Activated CD8-positive, alpha-beta memory T cell treated with anti-CD3 and anti-CD28 coated beads, Interleukin-2, amount 50 U/mL, for 1 hour (primary cell): Measurements from ENCODE around the gene GLP2R.

Source experiments
- DNase-seq: peaks from one replicate; pipeline ENCODE4 v3.0.0-alpha.2; 2020; ENCODE audit errors: extremely low read depth

Gene GLP2R

GRCh38 chr17:9813166-9813565, 12.6 kb upstream of the GLP2R start:
- no peak for DNase-seq

GRCh38 chr17:9814337-9814945, 11.3 kb upstream of the GLP2R start:
- no peak for DNase-seq

- no peak for DNase-seq
These were observed 9.3 kb upstream of the GLP2R start for GRCh38 chr17:9816472-9816871.

- DNase-seq: no peak
These were observed 8.6 kb upstream of the GLP2R start for GRCh38 chr17:9817086-9817485.

- no peak for DNase-seq
These were observed 7.0 kb upstream of the GLP2R start for GRCh38 chr17:9818760-9819159.

- no peak for DNase-seq
These were observed 5.3 kb upstream of the GLP2R start for GRCh38 chr17:9820448-9820847.

- DNase-seq: no peak
These were observed 3.8 kb upstream of the GLP2R start, which contains the start of gene GSG1L2 for GRCh38 chr17:9821921-9822320. Gene GSG1L2 (minus strand): TSS chr17:9822079. CDS start chr17:9822071, 8 bp downstream.

- no peak for DNase-seq
These were observed 1.6 kb upstream of the GLP2R start for GRCh38 chr17:9824094-9824493.

- DNase-seq: no peak
These were observed 856 bp upstream of the GLP2R start for GRCh38 chr17:9824797-9825338.

GRCh38 chr17:9828296-9829295, 2.9 kb downstream of the GLP2R start:
- DNase-seq: no peak

GRCh38 chr17:9829343-9829742, 3.6 kb downstream of the GLP2R start:
- no peak for DNase-seq

- DNase-seq: no peak
These were observed 5.0 kb downstream of the GLP2R start for GRCh38 chr17:9830711-9831110.

- no peak for DNase-seq
These were observed 8.2 kb downstream of the GLP2R start for GRCh38 chr17:9833922-9834321.

- no peak for DNase-seq
These were observed 12.1 kb downstream of the GLP2R start for GRCh38 chr17:9837551-9838471.

GRCh38 chr17:9839433-9839832, 13.7 kb downstream of the GLP2R start:
- no peak for DNase-seq

GRCh38 chr17:9842057-9842758, 16.5 kb downstream of the GLP2R start:
- no peak for DNase-seq

GRCh38 chr17:9843152-9844010, 17.7 kb downstream of the GLP2R start:
- DNase-seq: no peak

- no peak for DNase-seq
These were observed 18.4 kb downstream of the GLP2R start for GRCh38 chr17:9844153-9844552.

GRCh38 chr17:9845306-9845705, 19.6 kb downstream of the GLP2R start:
- DNase-seq: no peak

GRCh38 chr17:9850151-9850550, 24.4 kb downstream of the GLP2R start:
- DNase-seq: no peak
